ENCODE data around the gene NACA2.

GRCh38 chr17:61600621-61601020 lies 9.6 kb upstream of the NACA2 start:
- TF ChIP-seq CTCF (conservative IDR thresholded peaks at IDR 0.05; ENCODE audit: low read length) (no peak), EZH2phosphoT487 (IDR thresholded peaks at IDR 0.05; ENCODE audit: borderline replicate concordance) (no peak)

Data from Loucy (cell line).